ENCODE results near the gene XXYLT1.
"Not testable (repeated sequence)": the region's sequence is repeated elsewhere in the genome, so short reads cannot be mapped to it uniquely, and the experiment has no call there.

Gene XXYLT1

DNA sequence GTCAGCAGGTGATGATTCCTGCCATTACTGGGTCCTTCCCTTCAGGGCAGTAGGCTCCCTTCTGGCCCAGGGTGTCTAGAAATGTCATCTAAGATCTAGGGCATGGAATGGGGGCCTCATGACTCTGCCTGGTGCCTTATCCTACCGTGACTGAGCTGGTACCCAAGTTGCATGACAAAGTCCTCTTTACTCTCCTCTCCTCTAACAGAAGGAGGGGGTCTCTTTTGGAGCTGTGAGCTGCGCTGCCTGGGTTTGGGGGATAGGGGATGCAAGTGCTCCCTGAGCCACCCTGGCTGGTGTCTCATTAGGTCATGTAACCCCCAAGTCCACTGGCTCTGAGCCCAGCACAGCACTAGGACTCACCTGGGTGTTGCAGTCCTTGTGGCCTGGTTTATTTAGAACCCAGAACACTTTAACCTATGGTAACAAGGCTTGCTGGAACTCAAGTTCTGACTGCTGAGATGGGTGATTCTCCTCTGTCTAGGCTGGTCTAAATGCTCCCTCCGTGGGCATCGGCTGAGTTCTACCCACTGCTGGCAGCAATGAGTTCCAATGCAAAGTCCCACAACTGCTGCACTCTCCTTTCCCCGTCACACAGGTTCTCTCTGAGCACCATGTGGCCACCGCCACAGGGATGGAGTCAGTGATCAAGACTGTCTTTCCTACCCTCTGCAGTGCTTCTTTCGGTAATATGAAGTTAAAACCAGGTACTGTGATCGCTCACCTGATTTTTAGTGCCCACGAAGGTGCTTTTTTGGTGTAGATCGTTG, 34.0 kb downstream of the XXYLT1 start:
- Mint-ChIP-seq H3K9me3 (peaks cover 5% of the 10 kb centered on the region), H3K27me3 (no peaks in the 10 kb centered on the region), H3K4me1 (no peaks in the 10 kb centered on the region), H3K36me3 (ENCODE audit: low read depth) (peaks cover 17% of the 10 kb centered on the region), H3K27ac (no peak overlapping the region), H3K4me3 (no peak overlapping the region)
- ATAC-seq = no peak
- DNase-seq = no peak

GRCh38 chr3:195236076-195236798, 34.7 kb downstream of the XXYLT1 start:
- no peak overlapping the region for H3K27ac Mint-ChIP-seq
- DNase-seq = no peak
- H3K4me1 Mint-ChIP-seq = no peaks in the 10 kb centered on the region
- peaks cover 5% of the 10 kb centered on the region for H3K9me3 Mint-ChIP-seq
- ATAC-seq = no peak
- H3K36me3 Mint-ChIP-seq (ENCODE audit: low read depth) = peaks cover 17% of the 10 kb centered on the region
- no peaks in the 10 kb centered on the region for H3K27me3 Mint-ChIP-seq
- H3K4me3 Mint-ChIP-seq = no peak overlapping the region

- H3K9me3 Mint-ChIP-seq = peaks cover 9% of the 10 kb centered on the region
- no peaks in the 10 kb centered on the region for H3K27me3 Mint-ChIP-seq
- H3K4me3 Mint-ChIP-seq = no peak overlapping the region
- no peak overlapping the region for H3K27ac Mint-ChIP-seq
- peaks cover 22% of the 10 kb centered on the region for H3K4me1 Mint-ChIP-seq
- no peak for ATAC-seq
- DNase-seq = no peak
- H3K36me3 Mint-ChIP-seq (ENCODE audit: low read depth) = peaks cover 14% of the 10 kb centered on the region
Measured at GRCh38 chr3:195230244-195230643, 40.7 kb downstream of the XXYLT1 start.

DNA sequence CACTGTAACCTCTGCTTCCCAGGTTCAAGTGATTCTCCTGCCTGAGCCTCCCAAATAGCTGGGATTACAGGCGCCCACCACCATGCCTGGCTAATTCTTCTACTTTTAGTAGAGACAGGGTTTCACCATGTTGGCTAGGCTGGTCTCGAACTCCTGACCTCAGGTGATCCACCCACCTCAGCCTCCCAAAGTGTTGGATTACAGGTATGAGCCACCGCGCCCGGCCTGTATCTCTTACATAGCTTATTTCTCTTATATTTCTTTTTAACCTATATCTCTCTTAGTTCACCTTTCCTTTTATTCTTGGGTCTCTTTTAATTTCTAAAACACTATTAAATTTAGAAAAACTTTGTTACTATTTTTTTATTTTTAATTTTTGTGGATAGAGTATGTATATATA, 42.1 kb downstream of the XXYLT1 start:
- H3K27me3 Mint-ChIP-seq, H3K27ac Mint-ChIP-seq, DNase-seq, H3K4me3 Mint-ChIP-seq, H3K9me3 Mint-ChIP-seq, ATAC-seq: not testable (repeated sequence)
- Mint-ChIP-seq H3K4me1 (peaks cover 22% of the 10 kb centered on the region), H3K36me3 (ENCODE audit: low read depth) (peaks cover 12% of the 10 kb centered on the region)

DNA sequence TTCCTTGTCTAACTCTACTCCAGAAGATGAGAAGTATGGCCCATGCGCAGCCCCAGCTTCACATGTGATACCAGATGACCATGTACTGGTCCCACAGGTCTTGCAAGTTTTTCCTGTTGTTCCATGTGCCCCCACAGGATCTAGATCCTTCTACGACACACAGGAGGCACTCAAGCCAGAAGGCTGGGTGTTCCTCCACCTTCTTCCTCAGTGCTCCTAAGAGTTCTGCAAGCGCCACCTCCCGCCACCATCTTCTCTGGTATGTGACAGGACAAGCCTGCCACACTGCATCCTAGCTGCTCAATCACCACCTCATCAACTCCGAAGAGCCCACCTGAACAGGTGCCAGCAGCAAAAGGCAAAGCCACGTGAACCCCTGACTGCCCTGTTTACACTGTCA, 43.1 kb downstream of the XXYLT1 start:
- H3K36me3 Mint-ChIP-seq (ENCODE audit: low read depth) = peaks cover 12% of the 10 kb centered on the region
- peaks cover 22% of the 10 kb centered on the region for H3K4me1 Mint-ChIP-seq
- H3K9me3 Mint-ChIP-seq = peaks cover 9% of the 10 kb centered on the region
- H3K27ac Mint-ChIP-seq = no peak overlapping the region
- DNase-seq (no peak), ATAC-seq (no peak)
- H3K4me3 Mint-ChIP-seq = no peak overlapping the region
- H3K27me3 Mint-ChIP-seq = no peaks in the 10 kb centered on the region

- peaks cover 12% of the 10 kb centered on the region for H3K36me3 Mint-ChIP-seq (ENCODE audit: low read depth)
- H3K9me3 Mint-ChIP-seq = peaks cover 4% of the 10 kb centered on the region
- ATAC-seq (peak; percentile 87), DNase-seq (peak; percentile 23)
- H3K27me3 Mint-ChIP-seq = no peaks in the 10 kb centered on the region
- H3K4me3 Mint-ChIP-seq = peak overlapping the region; percentile 15
- peak overlapping the region; percentile 61 for H3K27ac Mint-ChIP-seq
- peaks cover 22% of the 10 kb centered on the region for H3K4me1 Mint-ChIP-seq
Measured at GRCh38 chr3:195226900-195227447, 44.0 kb downstream of the XXYLT1 start.

- H3K4me3 Mint-ChIP-seq = peak overlapping the region; percentile 15
- ATAC-seq (no peak), DNase-seq (no peak)
- H3K27me3 Mint-ChIP-seq = no peaks in the 10 kb centered on the region
- H3K4me1 Mint-ChIP-seq = peaks cover 25% of the 10 kb centered on the region
- peaks cover 4% of the 10 kb centered on the region for H3K9me3 Mint-ChIP-seq
- H3K36me3 Mint-ChIP-seq (ENCODE audit: low read depth) = peaks cover 12% of the 10 kb centered on the region
- peak overlapping the region; percentile 61 for H3K27ac Mint-ChIP-seq
Measured at GRCh38 chr3:195226445-195226844, 44.5 kb downstream of the XXYLT1 start.

- peaks cover 20% of the 10 kb centered on the region for H3K36me3 Mint-ChIP-seq (ENCODE audit: low read depth)
- H3K4me3 Mint-ChIP-seq = no peak overlapping the region
- ATAC-seq = no peak
- peaks cover 31% of the 10 kb centered on the region for H3K4me1 Mint-ChIP-seq
- no peak for DNase-seq
- peaks cover 4% of the 10 kb centered on the region for H3K9me3 Mint-ChIP-seq
- H3K27ac Mint-ChIP-seq = no peak overlapping the region
- H3K27me3 Mint-ChIP-seq = no peaks in the 10 kb centered on the region
Measured at GRCh38 chr3:195224980-195225580, 45.9 kb downstream of the XXYLT1 start.

DNA sequence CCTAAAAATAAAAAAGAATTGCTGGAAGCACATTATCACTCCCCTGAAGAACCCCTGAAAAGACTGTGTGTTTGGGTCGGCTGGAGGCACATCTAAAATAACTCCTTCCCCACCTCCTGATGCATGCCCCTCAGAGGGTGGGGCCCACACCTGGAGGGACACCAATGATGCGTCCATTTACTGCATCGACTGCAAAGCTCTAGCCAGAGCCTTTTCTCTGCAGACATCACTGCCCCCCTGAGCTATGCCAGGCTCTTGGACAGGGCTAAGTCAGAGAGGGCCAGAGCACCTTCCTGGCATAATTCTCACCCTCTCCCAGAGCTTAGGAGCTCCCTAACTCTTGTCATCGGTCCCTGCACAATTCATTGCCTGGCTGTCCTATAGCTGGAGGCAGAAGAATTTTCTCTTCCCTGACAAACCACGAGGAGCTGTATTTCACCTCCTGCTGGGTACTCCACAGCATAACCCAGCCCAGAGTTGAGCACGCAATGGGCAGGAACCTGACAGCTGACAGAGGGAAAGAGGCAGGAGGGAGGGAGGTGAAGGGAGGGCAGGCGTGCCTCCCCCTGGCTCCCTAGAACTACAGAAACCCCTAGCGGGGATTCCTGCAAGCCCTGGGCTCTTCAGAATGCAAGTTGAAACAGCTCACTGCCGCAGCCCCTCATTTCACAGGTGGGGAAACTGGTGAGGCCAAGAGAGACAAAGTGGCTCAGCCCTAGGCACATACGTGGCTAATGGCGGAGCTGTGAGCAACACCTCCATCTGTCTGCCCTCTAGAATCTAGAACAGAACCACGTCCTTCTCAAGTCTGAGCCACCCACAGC, 46.6 kb downstream of the XXYLT1 start:
- no peak overlapping the region for H3K27ac Mint-ChIP-seq
- DNase-seq (no peak), ATAC-seq (no peak)
- peaks cover 20% of the 10 kb centered on the region for H3K36me3 Mint-ChIP-seq (ENCODE audit: low read depth)
- H3K4me1 Mint-ChIP-seq = peaks cover 31% of the 10 kb centered on the region
- H3K4me3 Mint-ChIP-seq = no peak overlapping the region
- H3K9me3 Mint-ChIP-seq = peaks cover 1% of the 10 kb centered on the region
- H3K27me3 Mint-ChIP-seq = no peaks in the 10 kb centered on the region

DNA sequence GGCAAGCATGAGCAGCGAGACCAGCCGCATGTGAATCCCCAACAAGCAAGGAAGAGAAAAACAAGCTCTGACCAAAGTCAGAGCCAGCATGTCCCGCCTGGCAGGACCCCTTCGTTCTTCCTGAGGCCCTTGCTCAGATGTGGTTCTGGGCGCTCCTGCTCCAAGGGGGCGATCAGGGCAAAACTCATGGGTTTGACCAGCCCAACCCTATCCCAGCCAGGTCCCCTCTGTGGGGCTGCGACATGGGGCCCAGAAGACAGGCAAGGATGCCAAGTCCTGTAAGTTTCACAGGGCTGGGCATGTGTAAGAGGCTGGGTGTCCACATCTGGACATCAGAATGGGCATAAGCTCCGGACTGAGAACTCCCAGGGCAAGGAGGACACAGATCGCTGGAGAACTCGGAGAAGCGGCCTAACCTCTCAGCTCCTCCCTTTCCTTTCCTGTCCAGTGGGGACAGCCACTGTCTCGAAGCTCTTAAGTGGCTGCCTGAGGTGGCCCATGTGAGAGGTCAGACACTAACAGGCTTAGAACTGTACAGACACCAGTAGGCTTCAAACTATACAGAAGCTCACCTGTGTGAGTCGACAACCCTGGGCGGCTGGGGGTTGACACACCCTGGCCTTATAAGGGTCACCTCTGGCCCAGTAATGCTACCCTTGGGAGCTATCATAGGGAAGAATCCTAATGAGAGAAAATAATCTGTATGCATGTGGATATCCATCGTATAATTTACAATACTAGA, 48.9 kb downstream of the XXYLT1 start:
- no peak for DNase-seq
- H3K9me3 Mint-ChIP-seq = no peaks in the 10 kb centered on the region
- no peaks in the 10 kb centered on the region for H3K27me3 Mint-ChIP-seq
- peaks cover 19% of the 10 kb centered on the region for H3K4me1 Mint-ChIP-seq
- no peak for ATAC-seq
- peaks cover 24% of the 10 kb centered on the region for H3K36me3 Mint-ChIP-seq (ENCODE audit: low read depth)
- H3K27ac Mint-ChIP-seq = no peak overlapping the region
- no peak overlapping the region for H3K4me3 Mint-ChIP-seq

- DNase-seq = no peak
- H3K27me3 Mint-ChIP-seq = no peaks in the 10 kb centered on the region
- peak; percentile 83 for ATAC-seq
- no peak overlapping the region for H3K27ac Mint-ChIP-seq
- H3K9me3 Mint-ChIP-seq = no peaks in the 10 kb centered on the region
- no peak overlapping the region for H3K4me3 Mint-ChIP-seq
- H3K4me1 Mint-ChIP-seq = peaks cover 12% of the 10 kb centered on the region
- H3K36me3 Mint-ChIP-seq (ENCODE audit: low read depth) = peaks cover 18% of the 10 kb centered on the region
Measured at GRCh38 chr3:195221015-195221853, 49.7 kb downstream of the XXYLT1 start.

DNA sequence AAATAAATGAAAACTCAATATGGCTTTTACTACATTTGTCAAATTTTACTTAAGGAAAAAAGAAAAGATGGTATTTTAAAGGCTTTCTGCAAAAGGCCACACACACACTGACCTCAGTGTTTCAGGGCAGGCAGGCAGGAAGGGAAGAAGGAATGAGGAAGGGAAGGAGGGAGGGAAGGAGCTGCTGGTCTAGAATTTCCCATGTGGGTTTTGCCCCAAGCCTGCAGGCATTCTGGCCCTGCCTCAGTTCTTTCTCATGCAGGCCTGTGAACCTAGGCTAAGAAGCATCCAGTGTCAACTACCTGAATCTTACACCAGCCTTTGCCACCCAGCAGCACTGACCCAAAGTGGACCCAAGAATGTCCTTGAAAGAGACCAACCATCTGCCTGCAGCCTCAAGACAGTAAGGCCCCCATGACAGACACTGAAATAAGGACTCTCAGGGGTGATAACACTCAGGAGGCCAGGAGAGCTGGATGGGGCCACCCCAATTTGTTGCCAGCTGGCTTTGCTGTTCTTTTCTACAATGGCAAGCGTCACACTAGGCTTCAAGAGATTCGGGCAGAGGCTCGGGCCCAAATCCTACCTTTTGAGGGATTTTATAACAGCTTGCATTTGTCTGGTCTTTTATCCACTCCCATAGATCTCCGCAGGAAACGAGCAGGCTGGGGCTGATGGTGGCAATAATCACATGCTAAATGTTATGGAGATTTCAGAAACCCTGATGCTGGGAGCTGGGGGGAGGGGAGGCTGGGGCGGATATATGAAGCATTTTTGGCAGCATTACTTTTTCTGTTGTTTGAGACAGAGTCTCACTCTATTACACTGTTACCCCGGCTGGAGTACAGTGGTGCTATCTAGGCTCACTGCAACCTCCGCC, 51.4 kb downstream of the XXYLT1 start:
- H3K27me3 Mint-ChIP-seq = no peaks in the 10 kb centered on the region
- ATAC-seq (no peak), DNase-seq (no peak)
- peaks cover 13% of the 10 kb centered on the region for H3K36me3 Mint-ChIP-seq (ENCODE audit: low read depth)
- H3K4me3 Mint-ChIP-seq = no peak overlapping the region
- no peaks in the 10 kb centered on the region for H3K9me3 Mint-ChIP-seq
- peaks cover 9% of the 10 kb centered on the region for H3K4me1 Mint-ChIP-seq
- H3K27ac Mint-ChIP-seq = no peak overlapping the region

All from activated naive CD8-positive, alpha-beta T cell treated with anti-CD3 and anti-CD28 coated beads, Interleukin-2, amount 50 U/mL, for 24 hours (primary cell).